RPMI8226 (cell line): ENCODE results near the gene KRTAP4-5.
"Not testable (repeated sequence)": the region's sequence is repeated elsewhere in the genome, so short reads cannot be mapped to it uniquely, and the experiment has no call there.

ENCODE experiments used
- DNase-seq: peaks from one replicate; pipeline ENCODE4 v3.0.0-alpha.2; 2015

KRTAP4-5 gene

GRCh38 chr17:41105347-41105746, 44.3 kb downstream of the KRTAP4-5 start, which contains the start of gene KRTAP4-9:
Gene KRTAP4-9 (plus strand): TSS chr17:41105389. CDS start chr17:41105389, 0 bp downstream.
- DNase-seq = not testable (repeated sequence)

- not testable (repeated sequence) for DNase-seq
Observed at GRCh38 chr17:41104386-41105038, 45.1 kb downstream of the KRTAP4-5 start.

- no peak for DNase-seq
Observed at GRCh38 chr17:41103896-41104295, 45.7 kb downstream of the KRTAP4-5 start.

GRCh38 chr17:41101586-41102259, 47.9 kb downstream of the KRTAP4-5 start, which contains the start of gene KRTAP4-16:
Gene KRTAP4-16 (minus strand): TSS chr17:41102209. CDS start chr17:41102209, 0 bp downstream.
- no peak for DNase-seq

GRCh38 chr17:41099682-41100480, 49.7 kb downstream of the KRTAP4-5 start:
- not testable (repeated sequence) for DNase-seq
